HEK293 (cell line): ENCODE measurements around the gene YDJC.
A peak's percentile ranks its signal among the peaks of the same experiment; 100 is the strongest.

Experiments used
- CTCF ChIA-PET: fragments of 350-600 bp; formaldehyde crosslinking; extraction: SDS; loops from one replicate; lab custom pipeline; 2021; ENCODE audit warnings: antibody characterized with exemption; lab: Yijun Ruan, JAX
- POLR2A ChIA-PET: fragments of 300-600 bp; formaldehyde crosslinking; extraction: SDS; loops from one replicate; lab custom pipeline; 2020; ENCODE audit warnings: antibody characterized with exemption, inconsistent platforms; lab: Yijun Ruan, JAX
- H3K27ac ChIP-seq: fragments of 200-500 bp; sonication (Bioruptor generic); 2 replicates; pipeline ENCODE4 v1.5.1; 2014; ENCODE audit warnings: low read depth, low read length, control low read depth, inconsistent platforms; ENCODE audit errors: extremely low read depth
- H3K36me3 ChIP-seq, 2 experiments: fragments of 200-500 bp in 1 of 2; sonication (Bioruptor generic) in 1 of 2; 1 replicate in 1 of 2; 2 replicates in 1 of 2; pipeline ENCODE4 v1.5.1; 2014 to 2017; ENCODE audit warnings: inconsistent platforms in 2 of 2, low read length in 2 of 2; ENCODE audit not compliant: control insufficient read depth in 2 of 2, insufficient read depth in 1 of 2
- H3K4me1 ChIP-seq: fragments of 200-500 bp; sonication (Bioruptor generic); 2 replicates; pipeline ENCODE4 v1.5.1; 2014; ENCODE audit warnings: mild to moderate bottlenecking, low read length, inconsistent platforms; ENCODE audit not compliant: control insufficient read depth, insufficient read depth
- H3K4me3 ChIP-seq: 2 replicates; pipeline ENCODE4 v1.5.1; 2011; ENCODE audit warnings: low read depth, mild to moderate bottlenecking, control low read depth, low read length, moderate library complexity
- H3K9me3 ChIP-seq: fragments of 200-500 bp; sonication (Bioruptor generic); 2 replicates; pipeline ENCODE4 v1.5.1; 2014; ENCODE audit warnings: low read depth, low read length, inconsistent platforms; ENCODE audit not compliant: control insufficient read depth, insufficient read depth
- EGR2 ChIP-seq: fragments of 450-650 bp; formaldehyde crosslinking; IDR thresholded peaks from 2 replicates; pipeline ENCODE4 v1.5.1; 2016; ENCODE audit warnings: low read depth, missing biosample characterization, missing genetic modification characterization
- GLIS2 ChIP-seq: fragments of 450-650 bp; formaldehyde crosslinking; IDR thresholded peaks from 2 replicates; pipeline ENCODE4 v1.5.1; 2016; ENCODE audit warnings: missing biosample characterization, missing genetic modification characterization
- HOXC10 ChIP-seq: sonication (generic); formaldehyde crosslinking; IDR thresholded peaks from 2 replicates; pipeline ENCODE4 v1.8.1; 2023; ENCODE audit warnings: mild to moderate bottlenecking, missing genetic modification reagents
- IKZF3 ChIP-seq: fragments of 450-650 bp; IDR thresholded peaks from 2 replicates; pipeline ENCODE4 v1.5.0; 2018; ENCODE audit warnings: missing biosample characterization, mild to moderate bottlenecking, missing genetic modification characterization, moderate library complexity
- PRDM1 ChIP-seq: fragments of 450-650 bp; formaldehyde crosslinking; IDR thresholded peaks from 2 replicates; pipeline ENCODE4; 2016; ENCODE audit warnings: missing biosample characterization, missing genetic modification characterization
- ZBTB17 ChIP-seq: fragments of 450-650 bp; formaldehyde crosslinking; IDR thresholded peaks from 2 replicates; pipeline ENCODE4 v1.5.1; 2016; ENCODE audit warnings: missing biosample characterization, missing genetic modification characterization
- ZBTB20 ChIP-seq: fragments of 450-650 bp; formaldehyde crosslinking; IDR thresholded peaks from 2 replicates; pipeline ENCODE4 v1.5.1; 2016; ENCODE audit warnings: missing biosample characterization, missing genetic modification characterization
- ZBTB21 ChIP-seq: fragments of 450-650 bp; formaldehyde crosslinking; IDR thresholded peaks from 2 replicates; pipeline ENCODE4 v1.5.1; 2017; ENCODE audit warnings: missing biosample characterization, missing genetic modification characterization
- ZBTB26 ChIP-seq: fragments of 450-650 bp; formaldehyde crosslinking; optimal IDR thresholded peaks from 2 replicates; pipeline ENCODE3; 2016; ENCODE audit warnings: missing biosample characterization, mild to moderate bottlenecking, missing genetic modification characterization
- ZBTB7A ChIP-seq: fragments of 450-650 bp; formaldehyde crosslinking; IDR thresholded peaks from 2 replicates; pipeline ENCODE4 v1.5.1; 2016; ENCODE audit warnings: low read depth, missing biosample characterization, missing genetic modification characterization
- ZBTB8A ChIP-seq: fragments of 450-650 bp; formaldehyde crosslinking; IDR thresholded peaks from 2 replicates; pipeline ENCODE4 v1.5.1; 2016; ENCODE audit warnings: missing biosample characterization, missing genetic modification characterization
- ZFHX2 ChIP-seq: fragments of 450-650 bp; formaldehyde crosslinking; conservative IDR thresholded peaks from 2 replicates; pipeline ENCODE4 v1.5.1; 2016; ENCODE audit warnings: missing biosample characterization, missing genetic modification characterization
- ZIC2 ChIP-seq: fragments of 450-650 bp; formaldehyde crosslinking; IDR thresholded peaks from 2 replicates; pipeline ENCODE4 v1.5.1; 2016; ENCODE audit warnings: missing biosample characterization, missing genetic modification characterization
- ZNF155 ChIP-seq: fragments of 450-650 bp; formaldehyde crosslinking; IDR thresholded peaks from 2 replicates; pipeline ENCODE4 v1.5.1; 2016; ENCODE audit warnings: missing biosample characterization, missing genetic modification characterization
- ZNF169 ChIP-seq: fragments of 450-650 bp; formaldehyde crosslinking; IDR thresholded peaks from 2 replicates; pipeline ENCODE4 v1.5.1; 2016; ENCODE audit warnings: missing biosample characterization, missing genetic modification characterization
- ZNF174 ChIP-seq: fragments of 450-650 bp; formaldehyde crosslinking; IDR thresholded peaks from 2 replicates; pipeline ENCODE4 v1.5.0; 2017; ENCODE audit warnings: missing biosample characterization, mild to moderate bottlenecking, missing genetic modification characterization
- ZNF24 ChIP-seq: fragments of 450-650 bp; formaldehyde crosslinking; IDR thresholded peaks from 2 replicates; pipeline ENCODE4 v1.5.1; 2016; ENCODE audit warnings: missing biosample characterization, missing genetic modification characterization
- ZNF324 ChIP-seq: fragments of 450-650 bp; formaldehyde crosslinking; IDR thresholded peaks from 2 replicates; pipeline ENCODE4 v1.5.1; 2016; ENCODE audit warnings: missing biosample characterization, missing genetic modification characterization
- ZNF335 ChIP-seq: fragments of 450-650 bp; formaldehyde crosslinking; conservative IDR thresholded peaks from 2 replicates; pipeline ENCODE4 v1.5.1; 2016; ENCODE audit warnings: missing biosample characterization, missing genetic modification characterization
- ZNF394 ChIP-seq: fragments of 450-650 bp; formaldehyde crosslinking; IDR thresholded peaks from 2 replicates; pipeline ENCODE4 v1.5.1; 2016; ENCODE audit warnings: missing biosample characterization, missing genetic modification characterization, mild to moderate bottlenecking, moderate library complexity, borderline replicate concordance
- ZNF398 ChIP-seq: fragments of 450-650 bp; formaldehyde crosslinking; IDR thresholded peaks from 2 replicates; pipeline ENCODE4 v1.5.1; 2017; ENCODE audit warnings: missing biosample characterization, missing genetic modification characterization
- ZNF501 ChIP-seq: fragments of 450-650 bp; formaldehyde crosslinking; IDR thresholded peaks from 2 replicates; pipeline ENCODE4 v1.5.1; 2016; ENCODE audit warnings: missing biosample characterization, missing genetic modification characterization
- ZNF510 ChIP-seq: fragments of 450-650 bp; formaldehyde crosslinking; IDR thresholded peaks from 2 replicates; pipeline ENCODE4 v1.5.1; 2018; ENCODE audit warnings: mild to moderate bottlenecking, missing genetic modification characterization, missing biosample characterization; ENCODE audit not compliant: insufficient replicate concordance
- ZNF600 ChIP-seq: fragments of 450-650 bp; formaldehyde crosslinking; IDR thresholded peaks from 2 replicates; pipeline ENCODE4 v1.5.1; 2016; ENCODE audit warnings: missing biosample characterization, missing genetic modification characterization
- ZNF624 ChIP-seq: fragments of 450-650 bp; formaldehyde crosslinking; IDR thresholded peaks from 2 replicates; pipeline ENCODE4 v1.5.1; 2017; ENCODE audit warnings: missing biosample characterization, missing genetic modification characterization
- ZNF658 ChIP-seq: fragments of 450-650 bp; formaldehyde crosslinking; IDR thresholded peaks from 2 replicates; pipeline ENCODE4; 2016; ENCODE audit warnings: missing biosample characterization, missing genetic modification characterization
- ZNF660 ChIP-seq: fragments of 450-650 bp; IDR thresholded peaks from 2 replicates; pipeline ENCODE4 v1.5.1; 2018; ENCODE audit warnings: missing biosample characterization, mild to moderate bottlenecking, missing genetic modification characterization
- ZNF677 ChIP-seq: fragments of 450-650 bp; IDR thresholded peaks from 2 replicates; pipeline ENCODE4 v1.5.0; 2018; ENCODE audit warnings: missing biosample characterization, mild to moderate bottlenecking, missing genetic modification characterization, moderate library complexity
- TF ChIP-seq, protein P1 (sequence below): fragments of 450-650 bp; formaldehyde crosslinking; IDR thresholded peaks from 2 replicates; pipeline ENCODE4 v1.5.1; 2016; ENCODE audit warnings: missing biosample characterization, missing genetic modification characterization

YDJC gene

DNA sequence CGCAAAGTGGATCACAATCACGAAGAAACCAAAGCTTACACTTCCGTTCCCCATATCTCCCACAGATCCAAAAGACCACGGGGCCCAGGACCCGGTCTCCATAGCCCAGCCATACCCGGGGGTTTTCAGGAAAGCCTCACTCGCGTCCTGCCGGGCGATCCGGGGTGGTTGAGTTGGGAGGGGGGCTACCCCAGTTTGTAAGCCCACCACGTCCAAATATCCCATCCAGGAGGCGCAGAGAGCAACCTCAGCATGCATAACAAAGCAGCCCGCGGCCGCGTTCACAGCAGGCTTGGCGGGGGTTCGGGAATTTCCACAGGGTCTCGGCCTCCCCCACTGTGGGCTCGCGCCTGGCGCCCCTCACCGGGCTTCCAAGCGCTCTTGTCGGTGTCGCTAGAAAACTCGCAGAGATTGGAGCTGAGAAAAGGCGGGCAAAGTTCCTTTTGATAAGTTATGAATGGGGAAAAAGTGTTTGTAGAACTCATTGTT is 21.7 kb upstream of the YDJC start (continued):
- TF ChIP-seq ZBTB20 (tag by site-specific recombination): peak; percentile 87; the same call in 1 of the 2 replicates
- no peak for TF ChIP-seq ZNF174 (tag by site-specific recombination)
- TF ChIP-seq ZNF501 (tag by site-specific recombination): 0 out of 2 replicates have a peak, but pooled peaks have one; percentile 9
- TF ChIP-seq ZIC2 (tag by site-specific recombination): peak; percentile 92
- TF ChIP-seq HOXC10 (CRISPR knock-in tag): no peak
- peak; percentile 45; the same call in 1 of the 2 replicates for TF ChIP-seq ZBTB7A
- peak; percentile 54 for TF ChIP-seq ZBTB26
- TF ChIP-seq ZBTB21: no peak
- peak; percentile 54 for TF ChIP-seq ZBTB8A (tag by site-specific recombination)
- peak; percentile 83 for TF ChIP-seq ZNF335 (tag by site-specific recombination)
- TF ChIP-seq ZNF677 (tag by site-specific recombination): peak; percentile 77
- TF ChIP-seq GLIS2 (tag by site-specific recombination): peak; percentile 82
- 0 out of 2 replicates have a peak, but pooled peaks have one; percentile 8 for TF ChIP-seq ZNF398 (tag by site-specific recombination)
- TF ChIP-seq ZBTB17: peak; percentile 26; the same call in 1 of the 2 replicates
- peak; percentile 42; the same call in 1 of the 2 replicates for TF ChIP-seq IKZF3 (tag by site-specific recombination)
- TF ChIP-seq ZNF658 (tag by site-specific recombination): no peak
- TF ChIP-seq, all 188 proteins: peak for 16

DNA sequence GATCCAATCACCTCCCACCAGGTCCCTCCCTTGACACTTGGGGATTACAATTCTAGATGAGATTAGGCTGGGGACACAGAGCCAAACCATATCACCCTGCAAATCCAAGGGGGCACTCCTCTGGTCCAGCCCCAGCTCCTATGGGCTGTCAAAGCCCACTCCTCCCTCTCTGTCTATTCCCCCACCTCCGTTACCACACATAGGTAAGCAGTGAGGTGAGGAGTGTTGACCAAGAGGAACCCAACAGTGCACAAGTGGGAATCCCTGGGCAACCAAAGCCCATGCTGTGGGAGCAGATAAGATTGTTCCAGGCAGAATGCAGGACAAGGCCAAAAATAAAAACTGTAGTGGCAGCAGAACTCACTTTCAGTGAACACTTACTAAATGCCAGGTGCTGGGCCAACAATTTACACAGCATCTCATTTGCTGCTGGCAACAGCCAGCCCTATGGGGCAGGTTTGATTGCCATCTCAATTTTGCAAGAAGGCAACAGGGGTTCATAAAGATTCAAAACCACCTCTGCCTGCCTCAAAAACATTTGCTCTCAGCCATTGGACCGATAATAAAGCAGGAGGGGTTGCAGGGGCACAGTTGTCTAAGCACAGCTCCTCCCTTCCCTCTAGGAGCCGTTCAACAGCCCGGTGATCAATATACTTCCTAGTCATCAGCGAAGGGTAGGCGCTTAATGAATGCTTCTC is 21.1 kb upstream of the YDJC start:
- peak overlapping the region; percentile 83 for H3K4me3 ChIP-seq
- TF ChIP-seq ZNF394 (peak; percentile 46; the same call in 1 of the 2 replicates), ZNF155 (tag by site-specific recombination) (no peak), ZIC2 (tag by site-specific recombination) (peak; percentile 96), EGR2 (tag by site-specific recombination) (no peak), ZNF660 (peak; percentile 22; the same call in 1 of the 2 replicates), ZNF335 (tag by site-specific recombination) (peak; percentile 70), GLIS2 (tag by site-specific recombination) (peak; percentile 47), ZNF624 (no peak)
- TF ChIP-seq, all 188 proteins: peak for 5
- no peak overlapping the region; the same call in 1 of the 2 replicates for H3K27ac ChIP-seq
- CTCF ChIA-PET: interaction anchor here (1.0 to 4.8 kb wide), 2 partner anchors 8 to 22 kb away, joined by 3 to 25 read pairs; partner anchors contain the start of gene SDF2L1
- H3K36me3 ChIP-seq: peaks cover 0 to 45% of the 10 kb centered on the region in 2 experiments; a peak in 2 of 3 replicates
- POLR2A ChIA-PET: interaction anchor here (2.0 to 3.2 kb wide), 2 partner anchors 9 to 15 kb away, joined by 13 to 18 read pairs; partner anchors contain the start of genes PPIL2 and SDF2L1
- no peaks in the 10 kb centered on the region for H3K9me3 ChIP-seq
- no peaks in the 10 kb centered on the region for H3K4me1 ChIP-seq

GRCh38 chr22:21650280-21650679 is 20.5 kb upstream of the YDJC start:
- POLR2A ChIA-PET: no interaction called here
- Histone ChIP-seq H3K27ac (no peak overlapping the region), H3K36me3 (peaks cover 0 to 49% of the 10 kb centered on the region in 2 experiments; a peak in 2 of 3 replicates), H3K4me3 (no peak overlapping the region), H3K4me1 (no peaks in the 10 kb centered on the region), H3K9me3 (no peaks in the 10 kb centered on the region)
- TF ChIP-seq PRDM1 (peak; percentile 87), ZFHX2 (tag by site-specific recombination) (no peak), ZNF169 (tag by site-specific recombination) (no peak), ZNF600 (tag by site-specific recombination) (no peak), ZNF510 (no peak), ZNF24 (tag by site-specific recombination) (no peak), ZNF324 (no peak)
- TF ChIP-seq, protein P1, sequence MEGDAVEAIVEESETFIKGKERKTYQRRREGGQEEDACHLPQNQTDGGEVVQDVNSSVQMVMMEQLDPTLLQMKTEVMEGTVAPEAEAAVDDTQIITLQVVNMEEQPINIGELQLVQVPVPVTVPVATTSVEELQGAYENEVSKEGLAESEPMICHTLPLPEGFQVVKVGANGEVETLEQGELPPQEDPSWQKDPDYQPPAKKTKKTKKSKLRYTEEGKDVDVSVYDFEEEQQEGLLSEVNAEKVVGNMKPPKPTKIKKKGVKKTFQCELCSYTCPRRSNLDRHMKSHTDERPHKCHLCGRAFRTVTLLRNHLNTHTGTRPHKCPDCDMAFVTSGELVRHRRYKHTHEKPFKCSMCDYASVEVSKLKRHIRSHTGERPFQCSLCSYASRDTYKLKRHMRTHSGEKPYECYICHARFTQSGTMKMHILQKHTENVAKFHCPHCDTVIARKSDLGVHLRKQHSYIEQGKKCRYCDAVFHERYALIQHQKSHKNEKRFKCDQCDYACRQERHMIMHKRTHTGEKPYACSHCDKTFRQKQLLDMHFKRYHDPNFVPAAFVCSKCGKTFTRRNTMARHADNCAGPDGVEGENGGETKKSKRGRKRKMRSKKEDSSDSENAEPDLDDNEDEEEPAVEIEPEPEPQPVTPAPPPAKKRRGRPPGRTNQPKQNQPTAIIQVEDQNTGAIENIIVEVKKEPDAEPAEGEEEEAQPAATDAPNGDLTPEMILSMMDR (tag by site-specific recombination): no peak
- CTCF ChIA-PET: interaction anchor here (4.8 kb wide), 1 partner anchor 7 kb away, joined by 25 read pairs; the partner anchor contains the start of gene SDF2L1
